ENCODE measurements around the gene RBM34.
"Not testable (repeated sequence)": the region's sequence is repeated elsewhere in the genome, so short reads cannot be mapped to it uniquely, and the experiment has no call there.

Gene RBM34

DNA sequence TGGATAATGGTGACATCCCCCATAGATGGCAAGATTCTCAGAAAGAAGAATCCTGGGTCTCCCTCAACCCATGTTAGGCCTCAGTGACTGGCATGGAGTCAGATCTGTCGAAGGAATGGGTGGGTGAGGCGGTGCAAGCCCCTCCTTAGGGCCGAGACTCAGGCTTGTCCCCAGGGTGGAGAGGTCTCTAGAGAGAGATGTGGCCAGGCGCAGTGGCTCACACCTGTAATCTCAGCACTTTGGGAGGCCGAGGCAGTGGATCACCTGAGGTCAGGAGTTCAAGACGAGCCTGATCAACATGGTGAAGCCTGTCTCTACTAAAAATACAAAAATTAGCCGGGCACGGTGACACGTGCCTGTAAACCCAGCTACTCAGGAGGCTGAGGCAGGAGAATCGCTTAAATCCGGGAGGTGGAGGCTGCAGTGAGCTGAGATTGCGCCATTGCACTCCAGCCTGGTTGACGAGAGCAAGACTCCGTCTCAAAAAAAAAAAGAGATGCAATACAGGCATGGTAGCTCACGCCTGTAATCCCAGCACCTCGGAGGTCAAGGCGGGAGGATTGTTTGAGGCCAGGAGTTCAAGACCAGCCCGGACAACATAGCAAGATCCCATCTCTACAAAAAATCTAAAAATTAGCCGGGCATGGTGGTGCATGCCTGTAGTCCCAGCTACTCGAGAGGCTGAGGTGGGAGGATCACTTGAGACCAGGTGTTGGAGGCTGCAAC, 69.6 kb downstream of the RBM34 start:
- not testable (repeated sequence) for DNase-seq (ENCODE audit: low read depth in 2 of 2)

DNA sequence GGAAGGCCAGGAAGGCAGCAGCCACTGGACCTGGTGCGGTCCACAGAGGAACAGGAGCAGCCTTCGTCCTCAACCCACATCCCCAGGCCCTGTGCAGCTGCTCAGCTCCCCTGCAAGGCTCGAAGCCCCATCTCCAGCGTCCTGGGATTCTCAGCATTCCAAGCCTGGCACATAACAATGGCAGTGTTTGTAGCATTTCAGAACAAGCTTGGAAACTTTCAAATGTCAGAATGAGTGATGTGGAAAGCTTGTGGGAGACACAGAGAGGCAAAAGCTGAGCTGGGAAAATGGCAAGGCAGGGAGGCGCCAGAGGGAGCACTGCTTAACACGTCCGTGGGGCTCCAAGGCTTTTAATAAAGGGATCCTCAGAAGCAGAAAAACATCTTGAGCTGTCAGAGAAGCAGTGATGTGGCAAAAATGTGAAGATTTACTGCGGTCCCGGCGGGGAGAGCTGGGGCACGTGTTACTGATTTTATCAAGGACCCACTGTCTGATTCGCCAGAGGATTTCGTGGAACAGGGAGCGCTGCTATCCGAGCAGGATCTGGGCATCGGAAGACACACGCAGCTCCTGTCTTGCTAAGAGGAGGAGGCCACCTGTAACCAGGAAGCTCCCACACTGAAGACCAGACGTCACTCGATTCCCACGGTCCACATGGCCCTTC, 70.5 kb downstream of the RBM34 start:
- no peak for DNase-seq (ENCODE audit: low read depth in 2 of 2)

DNA sequence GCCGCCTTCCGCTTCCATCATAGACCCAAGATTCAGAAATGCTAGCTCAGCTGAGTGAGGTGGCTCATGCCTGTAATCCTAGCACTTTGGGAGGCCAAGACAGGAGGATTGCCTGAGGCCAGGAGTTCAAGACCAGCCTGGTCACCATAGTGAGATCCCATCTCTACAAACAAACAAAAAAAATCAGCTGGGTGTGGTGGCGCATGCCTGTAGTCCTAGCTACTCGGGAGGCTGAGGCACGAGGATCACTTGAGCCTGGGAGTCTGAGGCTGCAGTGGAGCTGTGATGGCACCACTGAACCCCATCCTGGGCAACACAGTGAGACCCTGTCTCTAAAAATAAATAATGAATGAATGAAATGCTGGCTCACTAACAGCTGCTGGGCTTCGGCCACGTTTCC, 72.1 kb downstream of the RBM34 start:
- DNase-seq (ENCODE audit: low read depth in 2 of 2) = no peak

DNA sequence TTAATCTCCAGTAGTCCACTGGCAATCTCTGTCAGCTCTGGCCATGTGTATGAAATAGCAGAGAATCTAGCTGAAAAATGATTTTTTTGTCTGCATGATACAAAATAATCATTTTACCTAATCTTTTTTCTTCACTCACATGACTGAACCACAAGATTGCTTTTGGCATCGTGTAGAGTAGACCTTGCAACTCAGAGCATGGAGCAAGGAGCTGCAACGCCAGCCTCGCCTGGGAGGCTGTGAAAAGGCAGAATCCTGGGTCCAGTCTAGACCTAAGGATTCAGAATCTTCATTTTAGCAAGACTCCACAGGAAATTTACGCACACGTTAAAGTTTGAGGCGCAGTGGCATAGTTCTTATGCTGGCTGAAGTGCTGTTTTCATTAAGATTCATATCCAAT, 72.6 kb downstream of the RBM34 start:
- DNase-seq (ENCODE audit: low read depth in 2 of 2) = no peak

DNA sequence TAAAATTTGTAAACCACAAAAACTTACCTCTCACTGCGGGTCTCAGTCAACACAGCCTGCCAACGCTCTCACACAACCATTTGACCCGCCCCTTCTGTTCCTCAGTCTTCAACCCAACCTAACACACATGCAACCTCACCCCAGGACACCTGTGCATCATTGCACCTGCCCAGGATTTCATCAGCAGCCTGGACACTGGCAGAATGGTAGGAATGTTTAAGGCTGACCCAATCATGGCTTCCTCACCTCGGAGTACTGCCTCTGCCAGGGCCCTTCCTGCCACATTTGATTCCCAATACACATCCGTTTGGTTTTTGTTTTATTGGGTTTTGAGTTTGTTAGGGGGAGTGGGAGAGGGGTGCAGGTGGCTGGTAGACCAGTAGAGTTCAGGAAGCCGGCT, 73.1 kb downstream of the RBM34 start:
- no peak for DNase-seq (ENCODE audit: low read depth in 2 of 2)

DNA sequence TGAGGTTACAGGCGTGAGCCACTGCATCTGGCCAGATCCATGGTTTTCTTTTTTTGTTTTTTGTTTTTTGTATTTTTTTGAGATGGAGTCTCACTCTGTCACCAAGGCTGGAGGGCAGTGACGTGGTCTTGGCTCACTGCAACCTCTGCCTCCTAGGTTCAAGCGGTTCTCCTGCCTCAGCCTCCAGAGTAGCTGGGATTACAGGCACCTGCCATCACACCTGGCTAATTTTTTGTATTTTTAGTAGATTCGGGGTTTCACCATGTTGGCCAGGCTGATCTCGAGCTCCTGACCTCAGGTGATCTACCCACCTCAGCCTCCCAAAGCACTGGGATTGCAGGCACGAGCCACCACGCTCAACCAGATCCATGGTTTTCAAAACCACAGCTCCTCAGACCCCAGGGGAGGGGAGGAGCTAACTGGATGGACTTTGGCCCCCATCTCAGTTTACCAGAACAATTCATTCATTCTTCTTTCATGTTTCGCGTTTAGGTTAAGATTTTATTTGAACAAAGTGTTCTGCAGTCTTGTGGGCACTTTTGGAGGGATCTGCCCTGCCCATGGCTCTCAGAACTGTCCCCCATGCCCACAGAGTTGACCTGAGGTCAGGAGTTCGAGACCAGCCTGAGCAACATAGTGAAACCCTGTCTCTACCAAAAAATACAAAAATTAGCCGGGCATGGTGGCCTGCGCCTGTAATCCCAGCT, 75.5 kb downstream of the RBM34 start:
- DNase-seq (ENCODE audit: low read depth in 2 of 2) = not testable (repeated sequence)

All from stimulated activated CD4-positive, alpha-beta T cell treated with anti-CD3 and anti-CD28 coated beads, Interleukin-12 subunit alpha, Interleukin-12 subunit beta, amount 100 ng/mL, for 24 hours (primary cell).